ELF-1 (cell line): ENCODE results near the gene BRD1.
A peak's percentile ranks its signal among the peaks of the same experiment; 100 is the strongest.
"Not testable (repeated sequence)": the region's sequence is repeated elsewhere in the genome, so short reads cannot be mapped to it uniquely, and the experiment has no call there.

Experiments
- DNase-seq: peaks from one replicate; pipeline ENCODE4 v3.0.0-alpha.2; 2016; ENCODE audit warnings: low read depth, low spot score

The BRD1 gene

DNA sequence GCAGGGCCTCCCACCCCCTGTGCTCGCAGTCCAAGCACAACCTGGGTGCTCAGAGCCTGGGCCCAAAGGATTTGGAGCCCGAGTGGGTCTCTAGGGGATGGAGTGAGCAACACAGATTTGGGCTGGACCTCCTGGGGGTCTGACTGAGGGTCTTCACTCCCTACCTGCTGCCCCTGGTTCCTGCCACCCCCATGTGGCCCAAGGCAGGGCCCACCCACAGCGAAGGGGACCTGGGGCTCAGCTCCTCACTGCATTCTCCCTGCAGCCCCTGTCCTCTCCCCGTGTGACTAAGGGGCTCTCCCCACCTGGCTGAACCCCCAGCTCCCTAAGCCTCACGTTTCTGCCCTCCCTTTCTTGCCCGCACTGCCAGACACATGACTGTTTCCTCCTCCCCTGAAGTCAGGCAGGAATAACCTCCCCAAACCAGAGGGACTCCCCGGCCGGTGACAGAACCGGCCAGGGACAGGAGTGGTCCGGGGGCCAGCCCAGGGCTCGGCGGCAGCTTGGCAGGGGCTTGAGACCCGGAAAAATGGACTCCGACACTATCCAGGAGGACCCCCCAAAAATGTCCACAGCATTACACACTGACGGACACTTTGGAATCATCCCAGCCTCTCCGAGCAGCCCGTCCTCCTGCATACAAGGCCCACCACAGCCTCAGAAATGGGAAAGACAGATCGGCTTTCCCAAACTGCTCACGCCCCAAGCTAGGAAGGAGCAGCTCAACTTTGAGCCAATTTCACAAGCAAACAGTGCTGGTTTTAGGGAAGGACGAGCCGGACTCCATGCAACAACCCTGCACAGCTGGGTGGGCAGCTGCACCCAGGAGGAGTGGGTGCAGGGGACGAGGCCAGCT lies 57.8 kb downstream of the BRD1 start:
- DNase-seq, result no peak

GRCh38 chr22:49768951-49769690 lies 58.6 kb downstream of the BRD1 start:
- no peak for DNase-seq

- no peak for DNase-seq
Measured at GRCh38 chr22:49768077-49768910, 59.4 kb downstream of the BRD1 start.

DNA sequence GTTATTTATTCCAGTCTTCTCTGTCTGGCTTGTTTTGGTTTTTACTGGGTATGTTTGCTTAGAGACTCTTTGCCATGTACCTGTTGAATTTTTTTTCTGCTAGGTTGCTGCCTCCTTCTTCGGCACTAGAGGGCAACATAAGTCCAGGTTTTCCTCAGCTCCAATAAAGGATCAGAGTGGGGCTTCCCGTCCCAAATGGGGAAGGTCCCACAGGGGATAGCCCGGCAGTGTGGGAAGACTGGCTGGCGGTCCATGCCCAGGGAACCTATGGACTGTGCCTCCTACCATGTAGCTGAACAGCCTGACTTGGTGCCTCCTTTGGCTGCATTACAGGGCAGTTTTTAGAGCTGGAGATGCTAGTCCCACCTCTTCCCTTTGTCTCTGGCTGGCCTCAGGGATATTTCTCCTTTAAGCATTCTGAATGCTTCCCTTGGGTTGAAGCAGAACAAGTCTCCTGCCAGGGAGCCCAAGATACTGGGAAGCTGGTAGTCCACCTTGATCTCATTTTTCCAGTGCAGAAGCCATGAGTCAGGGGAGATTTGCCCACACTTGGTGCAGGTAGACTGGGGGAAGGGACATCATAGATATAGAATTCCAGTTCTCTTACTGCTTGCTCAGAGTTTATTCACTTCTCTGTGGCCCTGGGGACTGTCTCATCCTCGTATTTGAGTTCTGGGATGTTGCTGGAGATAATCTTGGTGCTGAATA lies 60.2 kb downstream of the BRD1 start:
- DNase-seq, result peak; percentile 84

- DNase-seq, result no peak
Measured at GRCh38 chr22:49765951-49766350, 61.7 kb downstream of the BRD1 start.

GRCh38 chr22:49765091-49765771 lies 62.4 kb downstream of the BRD1 start:
- no peak for DNase-seq

DNA sequence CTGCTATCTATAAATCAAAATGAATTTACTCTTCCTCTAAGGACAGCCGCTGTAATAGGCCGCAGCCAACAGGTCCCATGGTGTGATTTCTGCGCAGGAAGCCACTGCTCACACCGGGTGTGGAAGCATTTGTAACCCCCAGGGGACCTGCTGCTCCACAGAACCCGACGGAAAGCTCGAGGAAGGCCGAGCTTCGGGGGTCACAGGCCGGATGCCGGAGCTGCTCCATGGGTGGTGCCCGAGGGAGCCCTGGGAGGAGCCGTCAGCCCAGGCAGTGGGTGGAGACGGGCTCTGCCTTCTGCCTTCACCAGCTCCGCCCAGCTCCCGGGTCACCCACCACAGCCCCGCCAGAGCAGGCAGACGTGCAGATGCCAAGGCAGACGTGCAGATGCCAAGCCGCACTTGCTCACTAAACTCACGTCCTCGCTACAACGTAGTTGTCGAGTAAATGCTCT lies 63.5 kb downstream of the BRD1 start:
- DNase-seq, result no peak

- DNase-seq, result no peak
Measured at GRCh38 chr22:49763696-49764095, 64.0 kb downstream of the BRD1 start.

GRCh38 chr22:49763138-49763537 lies 64.5 kb downstream of the BRD1 start:
- no peak for DNase-seq

DNA sequence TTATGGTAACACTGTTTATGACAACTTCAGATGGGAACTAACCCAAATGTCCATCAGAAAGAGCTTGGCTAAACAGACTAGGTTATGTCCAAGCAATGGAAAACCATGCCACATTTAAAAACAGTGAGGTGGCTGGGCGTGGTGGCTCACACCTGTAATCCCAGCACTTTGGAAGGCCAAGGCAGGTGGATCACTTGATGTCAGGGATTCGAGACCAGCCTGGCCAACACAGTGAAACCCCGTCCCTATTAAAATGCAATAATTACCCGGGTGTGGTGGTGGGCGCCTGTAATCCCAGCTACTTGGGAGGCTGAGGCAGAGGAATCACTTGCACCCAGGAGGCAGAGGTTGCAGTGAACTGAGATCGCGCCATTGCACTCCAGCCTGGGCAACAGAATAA lies 65.1 kb downstream of the BRD1 start:
- not testable (repeated sequence) for DNase-seq

DNA sequence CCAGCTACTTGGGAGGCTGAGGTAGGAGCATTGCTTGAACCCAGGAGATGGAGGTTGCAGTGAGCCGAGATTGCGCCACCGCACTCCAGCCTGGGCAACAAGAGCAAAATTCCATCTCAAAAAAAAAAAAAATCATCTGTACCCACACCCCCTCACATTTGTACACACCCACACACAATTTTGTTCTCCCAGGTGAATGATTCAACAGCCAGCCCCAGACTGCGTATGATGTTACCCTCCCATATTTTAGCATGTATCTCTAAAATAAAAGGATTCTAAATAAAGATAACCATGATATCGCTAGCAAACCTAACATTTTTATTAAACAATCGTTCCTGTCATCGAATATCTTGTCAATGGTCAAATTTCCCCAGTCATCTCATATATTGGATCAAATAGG lies 65.8 kb downstream of the BRD1 start:
- no peak for DNase-seq

- DNase-seq, result no peak
Measured at GRCh38 chr22:49760630-49761571, 66.8 kb downstream of the BRD1 start.

GRCh38 chr22:49760280-49760629 lies 67.4 kb downstream of the BRD1 start:
- no peak for DNase-seq

- DNase-seq, result no peak
Measured at GRCh38 chr22:49756676-49757075, 71.0 kb downstream of the BRD1 start.

- no peak for DNase-seq
Measured at GRCh38 chr22:49756201-49756600, 71.5 kb downstream of the BRD1 start.

DNA sequence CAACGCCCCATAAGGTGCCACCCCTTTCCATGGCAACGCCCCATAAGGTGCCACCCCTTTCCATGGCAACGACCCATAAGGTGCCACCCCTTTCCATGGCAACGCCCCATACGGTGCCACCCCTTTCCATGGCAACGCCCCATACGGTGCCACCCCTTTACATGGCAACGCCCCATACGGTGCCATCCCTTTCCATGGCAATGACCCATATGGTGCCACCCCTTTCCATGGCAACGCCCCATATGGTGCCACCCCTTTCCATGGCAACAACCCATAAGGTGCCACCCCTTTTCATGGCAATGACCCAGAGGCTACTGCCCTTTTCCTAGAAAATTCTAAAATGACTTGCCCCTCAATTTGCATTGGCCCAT lies 72.1 kb downstream of the BRD1 start:
- no peak for DNase-seq

- DNase-seq, result no peak
Measured at GRCh38 chr22:49754696-49755630, 72.7 kb downstream of the BRD1 start.

DNA sequence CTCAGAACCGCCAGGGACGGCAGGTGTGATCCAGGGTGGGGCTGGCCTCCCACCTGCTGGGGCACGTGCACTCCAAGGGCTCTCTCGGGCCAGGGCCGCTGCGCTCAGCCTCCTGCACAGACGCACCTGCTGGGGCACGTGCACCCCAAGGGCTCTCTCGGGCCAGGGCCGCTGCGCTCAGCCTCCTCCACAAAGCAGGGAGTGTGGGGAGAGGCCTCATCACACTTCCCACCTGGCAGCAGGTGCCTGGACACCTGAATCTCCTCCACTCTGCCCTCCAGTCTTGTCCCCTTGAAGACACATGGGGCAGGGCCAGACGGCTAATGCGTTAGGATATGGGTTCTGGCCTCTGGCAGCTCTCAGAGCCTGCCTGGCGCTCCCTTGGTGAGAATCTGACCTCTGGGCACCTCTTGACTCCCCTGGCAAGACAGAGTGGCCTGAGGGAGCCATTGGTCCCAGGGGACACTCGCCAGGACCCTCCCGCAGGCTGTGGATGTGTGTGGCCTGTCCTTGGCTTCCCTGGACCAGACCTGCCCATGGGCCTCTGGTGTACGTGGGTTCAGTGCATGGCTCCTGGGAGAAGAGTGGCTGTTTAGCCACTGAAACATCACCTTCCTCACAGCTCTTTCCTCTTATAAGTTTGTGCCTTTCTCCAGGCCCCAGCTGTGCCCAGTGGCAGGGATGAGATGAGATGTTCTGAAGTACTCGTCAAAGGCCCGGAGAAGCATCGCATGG lies 73.5 kb downstream of the BRD1 start:
- no peak for DNase-seq
